ENCODE measurements around the gene ABTB1. TPM values are rescaled to one million over a fixed set of nuclear protein-coding genes. Genes with fewer than 3 reads are reported as not detected.

Gene ABTB1
- total RNA-seq, 1 donor from 2014 or later = 8.7 TPM

DNA sequence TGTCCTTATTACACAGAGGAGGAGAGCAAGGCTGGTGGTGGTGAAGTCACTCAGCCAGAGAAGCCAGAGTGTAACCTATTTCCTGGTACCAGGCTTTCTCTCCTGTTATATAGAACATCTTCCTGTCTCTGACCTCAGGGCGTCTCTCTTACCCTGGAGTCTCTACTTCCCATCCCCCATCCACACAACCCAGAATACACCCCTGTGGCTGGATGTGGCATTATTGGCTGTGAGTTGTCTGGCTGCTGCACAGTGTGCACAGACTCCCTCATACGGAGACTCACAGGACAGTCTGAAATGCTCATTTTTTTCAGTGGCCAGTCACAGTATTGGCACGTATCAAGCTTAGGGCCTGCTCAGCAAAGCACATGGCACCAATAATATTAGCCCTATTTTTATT is 35.2 kb upstream of the ABTB1 start:
- Mint-ChIP-seq H3K4me3 (ENCODE audit: unreplicated experiment) (no peak overlapping the region), H3K27me3 (ENCODE audit: unreplicated experiment) (no peaks in the 10 kb centered on the region), H3K27ac (ENCODE audit: unreplicated experiment) (no peak overlapping the region), H3K4me1 (ENCODE audit: unreplicated experiment) (peaks cover 7% of the 10 kb centered on the region), H3K9me3 (ENCODE audit: unreplicated experiment) (no peaks in the 10 kb centered on the region), H3K36me3 (ENCODE audit: low read depth, unreplicated experiment) (no peaks in the 10 kb centered on the region)
- DNase-seq (ENCODE audit: low spot score) = no peak
- TF ChIP-seq, protein P1, sequence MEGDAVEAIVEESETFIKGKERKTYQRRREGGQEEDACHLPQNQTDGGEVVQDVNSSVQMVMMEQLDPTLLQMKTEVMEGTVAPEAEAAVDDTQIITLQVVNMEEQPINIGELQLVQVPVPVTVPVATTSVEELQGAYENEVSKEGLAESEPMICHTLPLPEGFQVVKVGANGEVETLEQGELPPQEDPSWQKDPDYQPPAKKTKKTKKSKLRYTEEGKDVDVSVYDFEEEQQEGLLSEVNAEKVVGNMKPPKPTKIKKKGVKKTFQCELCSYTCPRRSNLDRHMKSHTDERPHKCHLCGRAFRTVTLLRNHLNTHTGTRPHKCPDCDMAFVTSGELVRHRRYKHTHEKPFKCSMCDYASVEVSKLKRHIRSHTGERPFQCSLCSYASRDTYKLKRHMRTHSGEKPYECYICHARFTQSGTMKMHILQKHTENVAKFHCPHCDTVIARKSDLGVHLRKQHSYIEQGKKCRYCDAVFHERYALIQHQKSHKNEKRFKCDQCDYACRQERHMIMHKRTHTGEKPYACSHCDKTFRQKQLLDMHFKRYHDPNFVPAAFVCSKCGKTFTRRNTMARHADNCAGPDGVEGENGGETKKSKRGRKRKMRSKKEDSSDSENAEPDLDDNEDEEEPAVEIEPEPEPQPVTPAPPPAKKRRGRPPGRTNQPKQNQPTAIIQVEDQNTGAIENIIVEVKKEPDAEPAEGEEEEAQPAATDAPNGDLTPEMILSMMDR (IDR thresholded peaks at IDR 0.05; ENCODE audit: unreplicated experiment) = no peak

DNA sequence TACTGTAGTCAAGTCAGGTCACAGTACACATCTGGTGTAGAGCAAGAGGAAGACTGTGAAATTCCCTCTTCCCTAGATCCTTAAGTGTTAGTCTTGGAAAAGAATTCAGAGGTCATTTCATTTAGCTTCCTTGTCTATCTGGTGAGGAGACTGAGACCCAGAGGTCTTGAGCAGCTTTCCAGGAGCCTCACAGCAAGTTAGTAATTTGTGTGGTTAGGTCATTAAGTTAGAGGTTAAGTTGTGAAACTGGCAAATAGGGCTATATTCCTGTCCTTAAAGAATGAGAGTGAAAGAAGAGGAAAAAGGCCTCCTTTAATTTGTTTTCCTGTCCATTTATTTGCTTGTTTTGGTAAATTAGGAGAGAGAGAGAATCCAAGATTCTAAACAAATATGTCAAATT is 34.8 kb upstream of the ABTB1 start:
- peaks cover 7% of the 10 kb centered on the region for H3K4me1 Mint-ChIP-seq (ENCODE audit: unreplicated experiment)
- H3K9me3 Mint-ChIP-seq (ENCODE audit: unreplicated experiment) = no peaks in the 10 kb centered on the region
- TF ChIP-seq, protein P1 (IDR thresholded peaks at IDR 0.05; ENCODE audit: unreplicated experiment) = no peak
- no peak overlapping the region for H3K27ac Mint-ChIP-seq (ENCODE audit: unreplicated experiment)
- H3K36me3 Mint-ChIP-seq (ENCODE audit: low read depth, unreplicated experiment) = no peaks in the 10 kb centered on the region
- DNase-seq (ENCODE audit: low spot score) = no peak
- H3K4me3 Mint-ChIP-seq (ENCODE audit: unreplicated experiment) = no peak overlapping the region
- H3K27me3 Mint-ChIP-seq (ENCODE audit: unreplicated experiment) = no peaks in the 10 kb centered on the region

DNA sequence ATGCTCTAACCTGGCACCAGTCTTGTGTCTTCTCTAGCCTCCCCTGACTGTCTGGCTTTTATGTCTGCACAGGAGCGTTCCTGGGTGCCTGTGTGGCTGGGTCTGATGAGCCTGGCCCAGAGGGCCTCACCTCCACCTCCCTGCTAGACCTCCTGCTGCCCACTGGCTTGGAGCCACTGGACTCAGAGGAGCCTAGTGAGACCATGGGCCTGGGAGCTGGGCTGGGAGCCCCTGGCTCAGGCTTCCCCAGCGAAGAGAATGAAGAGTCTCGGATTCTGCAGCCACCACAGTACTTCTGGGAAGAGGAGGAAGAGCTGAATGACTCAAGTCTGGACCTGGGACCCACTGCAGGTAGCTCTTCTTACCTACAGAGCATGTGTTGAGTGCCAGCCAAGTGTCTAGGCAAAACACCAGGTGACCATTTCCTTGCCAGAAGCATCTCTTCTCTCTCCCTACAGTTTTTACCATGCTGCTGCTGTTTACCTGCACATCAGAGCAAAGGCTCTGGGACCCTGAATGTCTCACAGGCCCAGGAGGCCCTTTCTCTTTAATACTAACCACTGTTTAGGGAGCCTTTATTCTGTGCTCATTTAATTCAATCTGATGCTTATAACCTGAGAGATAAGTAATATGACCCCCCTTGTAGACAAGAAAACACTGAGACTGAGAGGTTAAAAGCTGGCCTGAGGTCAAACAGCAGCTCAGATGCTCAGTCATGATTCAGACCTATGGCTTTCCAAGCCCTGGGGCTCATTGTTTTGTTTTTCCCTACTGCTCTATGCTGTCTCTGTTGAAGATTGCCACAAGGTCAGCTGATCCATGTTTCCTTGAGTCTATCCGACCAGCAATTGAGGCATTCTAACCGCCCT is 33.3 kb upstream of the ABTB1 start:
- Mint-ChIP-seq H3K9me3 (ENCODE audit: unreplicated experiment) (no peaks in the 10 kb centered on the region), H3K27ac (ENCODE audit: unreplicated experiment) (no peak overlapping the region), H3K4me1 (ENCODE audit: unreplicated experiment) (peaks cover 12% of the 10 kb centered on the region), H3K4me3 (ENCODE audit: unreplicated experiment) (no peak overlapping the region), H3K36me3 (ENCODE audit: low read depth, unreplicated experiment) (no peaks in the 10 kb centered on the region), H3K27me3 (ENCODE audit: unreplicated experiment) (no peaks in the 10 kb centered on the region)
- TF ChIP-seq, protein P1 (IDR thresholded peaks at IDR 0.05; ENCODE audit: unreplicated experiment) = no peak
- DNase-seq (ENCODE audit: low spot score) = no peak

DNA sequence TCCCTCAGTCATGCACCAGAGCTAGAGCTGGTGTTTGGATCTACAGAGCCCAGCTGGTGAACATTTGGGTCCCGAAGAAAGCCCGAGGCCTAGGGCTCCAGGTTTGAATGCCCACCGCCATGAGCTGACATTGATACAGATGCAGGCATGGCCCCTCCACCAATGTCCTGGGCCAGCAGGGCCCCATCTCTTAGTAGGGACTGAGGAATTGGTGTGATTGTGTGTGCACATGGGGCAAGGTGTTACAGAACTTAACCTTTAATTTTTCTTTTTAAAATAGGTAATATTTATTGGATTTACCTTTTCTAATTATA is 32.8 kb upstream of the ABTB1 start:
- Mint-ChIP-seq H3K4me1 (ENCODE audit: unreplicated experiment) (peaks cover 18% of the 10 kb centered on the region), H3K27ac (ENCODE audit: unreplicated experiment) (no peak overlapping the region), H3K36me3 (ENCODE audit: low read depth, unreplicated experiment) (no peaks in the 10 kb centered on the region), H3K27me3 (ENCODE audit: unreplicated experiment) (no peaks in the 10 kb centered on the region), H3K9me3 (ENCODE audit: unreplicated experiment) (no peaks in the 10 kb centered on the region), H3K4me3 (ENCODE audit: unreplicated experiment) (no peak overlapping the region)
- TF ChIP-seq, protein P1 (IDR thresholded peaks at IDR 0.05; ENCODE audit: unreplicated experiment) = no peak
- DNase-seq (ENCODE audit: low spot score) = no peak

DNA sequence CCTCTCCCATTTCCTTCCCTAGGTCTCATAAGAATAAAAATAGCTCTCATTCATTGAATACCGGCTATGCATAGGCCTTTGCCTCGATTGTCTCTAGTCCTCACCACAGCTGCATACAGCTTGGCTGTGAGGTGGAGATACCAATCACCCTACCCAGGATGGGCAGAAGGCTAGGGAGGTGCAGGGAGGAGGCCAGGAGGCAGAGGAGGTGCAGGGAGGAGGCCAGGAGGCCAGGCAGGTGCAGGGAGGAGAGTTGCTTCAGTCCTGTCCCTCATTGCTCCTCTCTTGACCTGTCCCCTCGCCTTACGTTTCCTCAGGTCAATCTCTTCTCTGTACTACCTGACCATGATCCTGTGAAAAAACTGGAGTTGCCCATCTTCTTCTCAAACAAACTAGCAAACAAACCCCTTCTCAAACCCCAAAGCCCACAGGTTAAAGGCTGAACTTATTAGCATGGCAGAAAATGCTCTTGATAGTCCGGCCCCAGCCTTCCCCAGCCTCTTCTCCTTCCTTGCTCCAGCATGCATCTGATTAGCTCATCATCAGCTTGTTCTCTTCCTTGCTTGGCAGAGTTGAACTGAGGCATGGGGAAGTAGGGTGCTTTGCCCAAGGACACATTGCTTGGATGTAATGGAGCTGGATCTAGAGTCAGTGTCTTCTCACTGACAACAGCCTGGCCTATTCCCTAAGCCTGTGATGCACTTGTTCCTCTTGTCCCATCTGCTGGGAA is 27.9 kb upstream of the ABTB1 start:
- DNase-seq (ENCODE audit: low spot score) = no peak
- Mint-ChIP-seq H3K36me3 (ENCODE audit: low read depth, unreplicated experiment) (no peaks in the 10 kb centered on the region), H3K4me1 (ENCODE audit: unreplicated experiment) (peaks cover 13% of the 10 kb centered on the region), H3K27me3 (ENCODE audit: unreplicated experiment) (no peaks in the 10 kb centered on the region), H3K4me3 (ENCODE audit: unreplicated experiment) (peak overlapping the region; percentile 19), H3K27ac (ENCODE audit: unreplicated experiment) (no peak overlapping the region), H3K9me3 (ENCODE audit: unreplicated experiment) (no peaks in the 10 kb centered on the region)
- TF ChIP-seq, protein P1 (IDR thresholded peaks at IDR 0.05; ENCODE audit: unreplicated experiment) = no peak

Measured in endothelial cell (in vitro differentiated cells).